ENCODE measurements around the gene PDE1C. TPM values are rescaled to one million over a fixed set of nuclear protein-coding genes. Genes with fewer than 3 reads are reported as not detected.
A peak's percentile ranks its signal among the peaks of the same experiment; 100 is the strongest.

The PDE1C gene
- total RNA-seq, 1 donor from 2014 or later: 0.03 TPM

- no peak for DNase-seq (ENCODE audit: low read depth)
These were observed 5.4 kb upstream of the PDE1C start for GRCh38 chr7:32075612-32076011.

- DNase-seq (ENCODE audit: low read depth): no peak
These were observed 4.8 kb upstream of the PDE1C start for GRCh38 chr7:32074787-32075585.

- DNase-seq (ENCODE audit: low read depth): peak; percentile 14
These were observed 3.3 kb upstream of the PDE1C start for GRCh38 chr7:32073533-32073932.

GRCh38 chr7:32072397-32072796, 2.2 kb upstream of the PDE1C start:
- no peak for DNase-seq (ENCODE audit: low read depth)

GRCh38 chr7:32071466-32072091, 1.4 kb upstream of the PDE1C start:
- DNase-seq (ENCODE audit: low read depth): no peak

GRCh38 chr7:32070051-32070405, 179 bp downstream of the PDE1C start:
- no peak for DNase-seq (ENCODE audit: low read depth)

- DNase-seq (ENCODE audit: low read depth): no peak
These were observed 1.0 kb downstream of the PDE1C start for GRCh38 chr7:32069116-32069650.

- DNase-seq (ENCODE audit: low read depth): no peak
These were observed 1.7 kb downstream of the PDE1C start for GRCh38 chr7:32068411-32069101.

- DNase-seq (ENCODE audit: low read depth): no peak
These were observed 3.8 kb downstream of the PDE1C start for GRCh38 chr7:32066441-32066840.

- DNase-seq (ENCODE audit: low read depth): no peak
These were observed 6.6 kb downstream of the PDE1C start for GRCh38 chr7:32063614-32064013.

GRCh38 chr7:32062150-32062549, 8.1 kb downstream of the PDE1C start:
- DNase-seq (ENCODE audit: low read depth): peak; percentile 6

GRCh38 chr7:32061346-32061745, 8.9 kb downstream of the PDE1C start:
- DNase-seq (ENCODE audit: low read depth): no peak

GRCh38 chr7:32059289-32060011, 10.8 kb downstream of the PDE1C start:
- DNase-seq (ENCODE audit: low read depth): no peak

- DNase-seq (ENCODE audit: low read depth): no peak
These were observed 12.2 kb downstream of the PDE1C start for GRCh38 chr7:32058002-32058401.

- DNase-seq (ENCODE audit: low read depth): no peak
These were observed 13.4 kb downstream of the PDE1C start for GRCh38 chr7:32056767-32057166.

GRCh38 chr7:32053204-32053603, 17.0 kb downstream of the PDE1C start:
- DNase-seq (ENCODE audit: low read depth): no peak

- no peak for DNase-seq (ENCODE audit: low read depth)
These were observed 19.1 kb downstream of the PDE1C start for GRCh38 chr7:32051128-32051527.

- DNase-seq (ENCODE audit: low read depth): no peak
These were observed 20.6 kb downstream of the PDE1C start for GRCh38 chr7:32049599-32049998.

GRCh38 chr7:32048970-32049491, 21.2 kb downstream of the PDE1C start:
- no peak for DNase-seq (ENCODE audit: low read depth)

GRCh38 chr7:32047801-32048200, 22.4 kb downstream of the PDE1C start:
- DNase-seq (ENCODE audit: low read depth): no peak

- DNase-seq (ENCODE audit: low read depth): no peak
These were observed 23.1 kb downstream of the PDE1C start for GRCh38 chr7:32047075-32047474.
